Esophagus squamous epithelium (tissue), 5 donors: ENCODE data around the gene GFOD2. TPM values are rescaled to one million over a fixed set of nuclear protein-coding genes. Genes with fewer than 3 reads are reported as not detected.

Source experiments
- DNase-seq: peaks from one replicate; lab custom pipeline; 2025; lab: John Stamatoyannopoulos, UW
- H3K27ac ChIP-seq, 4 donors: fragments of 200-600 bp; sonication (generic); one replicate each; pipeline ENCODE4 v1.5.1; 2016 to 2019; ENCODE audit warnings: mild to moderate bottlenecking in 1 of 4
- H3K27me3 ChIP-seq, 4 donors: fragments of 200-600 bp; sonication (generic); 1 replicate in 3 of 4; 2 replicates in 1 of 4; pipeline versions ENCODE4 v1.5.1 to v1.6.0; 2017 to 2021; ENCODE audit warnings: antibody characterized with exemption in 1 of 4
- H3K36me3 ChIP-seq, 3 donors: fragments of 200-600 bp; sonication (generic); one replicate each; pipeline ENCODE4 v1.5.1; 2016 to 2019
- H3K4me1 ChIP-seq, 3 donors: fragments of 200-600 bp; sonication (generic); one replicate each; pipeline ENCODE4 v1.5.1; 2017 to 2019
- H3K4me3 ChIP-seq, 4 donors: fragments of 200-600 bp; sonication (generic); 1 replicate in 3 of 4; 2 replicates in 1 of 4; pipeline ENCODE4 v1.5.1; 2016 to 2019; ENCODE audit warnings: mild to moderate bottlenecking in 2 of 4, moderate library complexity in 1 of 4
- H3K9me3 ChIP-seq, 3 donors: fragments of 200-600 bp; sonication (generic); one replicate each; pipeline ENCODE4 v1.5.1; 2016 to 2019
- POLR2A ChIP-seq, 4 donors: fragments of 450-650 bp; IDR thresholded peaks; one replicate each; pipeline ENCODE4 v1.6.1; 2017; ENCODE audit warnings: antibody characterized with exemption in 4 of 4, mild to moderate bottlenecking in 4 of 4, moderate library complexity in 3 of 4
- WGBS, 2 donors: methylation state at CpG; one replicate each; pipeline ENCODE4 v1.1.5; 2018; 5-methylcytosine and 5-hydroxymethylcytosine counted together
- intact Hi-C: fragments of 100-400 bp; cut with DNase I; formaldehyde crosslinking; loops from one replicate; pipeline ENCODE4 v1.15.0; 2022
- total RNA-seq, 4 donors: library from RNA; depleted of rRNA; stranded (reverse); fragments of >200 nt; gene quantifications; one replicate each; pipeline ENCODE4 v1.1.0, GENCODE V29; 2016
- TF ChIP-seq, protein P1 (sequence below), 6 experiments: fragments of 450-650 bp in 4 of 6; fragments of 200-600 bp in 2 of 6; sonication (generic) in 2 of 6; IDR thresholded peaks; one replicate each; pipeline ENCODE4 v1.5.1; 2016 to 2019; ENCODE audit warnings: antibody characterized with exemption in 6 of 6, mild to moderate bottlenecking in 4 of 6, moderate library complexity in 4 of 6
- donor health status: DM: yes; HTN: yes; CAD: no.

GFOD2 gene
- total RNA-seq, 4 donors from 2014 or later, result 26.1 to 63.3 (median 37.3) TPM

DNA sequence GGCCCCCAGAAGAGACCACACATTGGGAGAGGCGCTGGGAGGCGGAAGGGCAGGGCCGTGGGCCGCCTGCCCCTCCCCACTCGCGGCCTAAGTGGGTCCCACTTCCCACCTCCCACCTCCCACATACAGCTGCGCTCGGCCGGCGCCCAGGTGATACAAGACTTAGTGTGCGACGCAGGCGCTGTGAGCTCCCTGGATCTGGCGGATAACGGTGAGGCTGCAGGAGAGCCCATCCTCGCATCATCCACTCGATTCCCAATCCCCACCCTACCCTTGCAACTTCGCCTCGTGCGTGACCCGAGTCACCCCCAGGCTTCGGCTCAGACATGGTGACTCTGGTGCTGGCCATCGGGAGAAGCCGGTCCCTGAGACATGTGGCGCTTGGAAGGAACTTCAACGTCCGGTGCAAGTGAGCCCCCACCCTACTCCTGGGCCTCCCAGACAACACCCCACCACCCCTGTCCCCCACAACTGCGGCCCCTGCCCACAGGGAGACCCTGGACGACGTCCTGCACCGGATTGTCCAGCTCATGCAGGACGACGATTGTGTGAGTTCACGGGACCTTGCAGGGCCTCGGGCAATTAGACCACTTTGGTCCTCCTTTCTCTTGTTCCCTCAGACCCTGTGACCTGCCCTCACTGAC lies 70.2 kb downstream of the GFOD2 start:
- intact Hi-C loops, result no loop called here

GRCh38 chr16:67648088-67648763 lies 70.9 kb downstream of the GFOD2 start:
- intact Hi-C loops, result no loop called here
- Histone ChIP-seq H3K27me3 (peaks cover 19 to 90% (median 23%) of the 10 kb centered on the region in 4 donors), H3K4me1 (peaks cover 1 to 60% (median 22%) of the 10 kb centered on the region in 3 donors), H3K27ac (no peak overlapping the region), H3K4me3 (no peak overlapping the region), H3K36me3 (no peaks in the 10 kb centered on the region), H3K9me3 (no peaks in the 10 kb centered on the region)
- WGBS, 2 donors, result 27 to 56% methylated on average over 12 to 13 of the region's 65 CpGs
- DNase-seq, result no peak
- no peak for TF ChIP-seq POLR2A (IDR thresholded peaks at IDR 0.05)
- TF ChIP-seq, protein P1, sequence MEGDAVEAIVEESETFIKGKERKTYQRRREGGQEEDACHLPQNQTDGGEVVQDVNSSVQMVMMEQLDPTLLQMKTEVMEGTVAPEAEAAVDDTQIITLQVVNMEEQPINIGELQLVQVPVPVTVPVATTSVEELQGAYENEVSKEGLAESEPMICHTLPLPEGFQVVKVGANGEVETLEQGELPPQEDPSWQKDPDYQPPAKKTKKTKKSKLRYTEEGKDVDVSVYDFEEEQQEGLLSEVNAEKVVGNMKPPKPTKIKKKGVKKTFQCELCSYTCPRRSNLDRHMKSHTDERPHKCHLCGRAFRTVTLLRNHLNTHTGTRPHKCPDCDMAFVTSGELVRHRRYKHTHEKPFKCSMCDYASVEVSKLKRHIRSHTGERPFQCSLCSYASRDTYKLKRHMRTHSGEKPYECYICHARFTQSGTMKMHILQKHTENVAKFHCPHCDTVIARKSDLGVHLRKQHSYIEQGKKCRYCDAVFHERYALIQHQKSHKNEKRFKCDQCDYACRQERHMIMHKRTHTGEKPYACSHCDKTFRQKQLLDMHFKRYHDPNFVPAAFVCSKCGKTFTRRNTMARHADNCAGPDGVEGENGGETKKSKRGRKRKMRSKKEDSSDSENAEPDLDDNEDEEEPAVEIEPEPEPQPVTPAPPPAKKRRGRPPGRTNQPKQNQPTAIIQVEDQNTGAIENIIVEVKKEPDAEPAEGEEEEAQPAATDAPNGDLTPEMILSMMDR (IDR thresholded peaks at IDR 0.05), result no peak

More for the DNA sequence above, 70.2 kb downstream of the GFOD2 start:
- no peak overlapping the region for H3K27ac ChIP-seq
- H3K4me3 ChIP-seq, result no peak overlapping the region
- no peaks in the 10 kb centered on the region for H3K36me3 ChIP-seq
- TF ChIP-seq, protein P1 (IDR thresholded peaks at IDR 0.05), result no peak
- no peak for TF ChIP-seq POLR2A (IDR thresholded peaks at IDR 0.05)
- DNase-seq, result no peak
- peaks cover 8 to 67% (median 27%) of the 10 kb centered on the region in 3 donors for H3K4me1 ChIP-seq
- no peaks in the 10 kb centered on the region for H3K9me3 ChIP-seq
- H3K27me3 ChIP-seq, result peaks cover 26 to 97% (median 27%) of the 10 kb centered on the region in 4 donors
- 50 to 59% methylated on average over 18 to 21 of the region's 35 CpGs for WGBS, 2 donors

DNA sequence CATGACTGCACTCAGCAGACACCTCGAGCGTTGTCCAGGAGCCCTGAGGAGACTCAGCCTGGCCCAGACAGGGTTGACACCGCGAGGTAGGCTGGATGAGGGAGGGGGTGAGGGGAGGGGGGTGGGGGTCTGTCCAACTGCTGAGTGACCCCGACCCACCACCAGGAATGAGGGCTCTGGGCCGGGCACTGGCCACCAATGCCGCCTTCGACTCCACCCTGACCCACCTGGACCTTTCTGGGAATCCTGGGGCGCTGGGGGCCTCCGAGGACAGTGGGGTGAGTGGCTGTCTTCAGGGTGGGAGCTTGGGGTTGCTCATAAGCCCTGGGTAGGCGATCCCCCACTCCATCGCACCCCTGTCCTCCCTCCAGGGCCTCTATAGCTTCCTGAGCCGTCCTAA lies 71.4 kb downstream of the GFOD2 start:
- intact Hi-C loops, result no loop called here
- no peak overlapping the region for H3K27ac ChIP-seq
- no peak for DNase-seq
- TF ChIP-seq, protein P1 (IDR thresholded peaks at IDR 0.05), result no peak
- TF ChIP-seq POLR2A (IDR thresholded peaks at IDR 0.05), result no peak
- WGBS, 2 donors, result no CpG with 5 or more reads among the region's 13 CpGs
- H3K9me3 ChIP-seq, result no peaks in the 10 kb centered on the region
- no peak overlapping the region for H3K4me3 ChIP-seq
- H3K36me3 ChIP-seq, result no peaks in the 10 kb centered on the region
- peaks cover 18 to 85% (median 23%) of the 10 kb centered on the region in 4 donors for H3K27me3 ChIP-seq
- peaks cover 2 to 59% (median 16%) of the 10 kb centered on the region in 3 donors for H3K4me1 ChIP-seq

GRCh38 chr16:67647111-67647651 lies 71.9 kb downstream of the GFOD2 start:
- WGBS, 2 donors, result 68 to 80% methylated on average over 3 to 11 of the region's 15 CpGs
- no peak for TF ChIP-seq POLR2A (IDR thresholded peaks at IDR 0.05)
- TF ChIP-seq, protein P1 (IDR thresholded peaks at IDR 0.05), result no peak
- H3K4me1 ChIP-seq, result peaks cover 5 to 60% (median 14%) of the 10 kb centered on the region in 3 donors
- peaks cover 17 to 80% (median 20%) of the 10 kb centered on the region in 4 donors for H3K27me3 ChIP-seq
- no peak overlapping the region for H3K27ac ChIP-seq
- no peak for DNase-seq
- H3K36me3 ChIP-seq, result no peaks in the 10 kb centered on the region
- intact Hi-C loops, result no loop called here
- no peaks in the 10 kb centered on the region for H3K9me3 ChIP-seq
- no peak overlapping the region for H3K4me3 ChIP-seq
